ENCODE measurements around the gene MYO5B.
"Not testable (repeated sequence)": the region's sequence is repeated elsewhere in the genome, so short reads cannot be mapped to it uniquely, and the experiment has no call there.

Gene MYO5B

GRCh38 chr18:49921318-49921985 lies 273.5 kb downstream of the MYO5B start:
- DNase-seq (ENCODE audit: low spot score), result no peak

- no peak for DNase-seq (ENCODE audit: low spot score)
Measured at GRCh38 chr18:49920731-49921130, 274.2 kb downstream of the MYO5B start.

- no peak for DNase-seq (ENCODE audit: low spot score)
Measured at GRCh38 chr18:49917742-49918141, 277.2 kb downstream of the MYO5B start.

GRCh38 chr18:49915352-49915751 lies 279.6 kb downstream of the MYO5B start:
- DNase-seq (ENCODE audit: low spot score), result no peak

- no peak for DNase-seq (ENCODE audit: low spot score)
Measured at GRCh38 chr18:49913221-49913620, 281.7 kb downstream of the MYO5B start.

- DNase-seq (ENCODE audit: low spot score), result no peak
Measured at GRCh38 chr18:49911427-49911826, 283.5 kb downstream of the MYO5B start.

GRCh38 chr18:49910986-49911385 lies 284.0 kb downstream of the MYO5B start:
- DNase-seq (ENCODE audit: low spot score), result no peak

GRCh38 chr18:49910019-49910418 lies 284.9 kb downstream of the MYO5B start:
- DNase-seq (ENCODE audit: low spot score), result no peak

GRCh38 chr18:49907346-49907929 lies 287.5 kb downstream of the MYO5B start:
- no peak for DNase-seq (ENCODE audit: low spot score)

- DNase-seq (ENCODE audit: low spot score), result no peak
Measured at GRCh38 chr18:49905771-49906170, 289.2 kb downstream of the MYO5B start.

- no peak for DNase-seq (ENCODE audit: low spot score)
Measured at GRCh38 chr18:49904871-49905555, 289.9 kb downstream of the MYO5B start.

GRCh38 chr18:49901862-49902340 lies 293.0 kb downstream of the MYO5B start:
- DNase-seq (ENCODE audit: low spot score), result no peak

GRCh38 chr18:49899657-49900330 lies 295.2 kb downstream of the MYO5B start:
- DNase-seq (ENCODE audit: low spot score), result peak; percentile 16

- DNase-seq (ENCODE audit: low spot score), result peak; percentile 74
Measured at GRCh38 chr18:49898421-49898820, 296.5 kb downstream of the MYO5B start.

- DNase-seq (ENCODE audit: low spot score), result no peak
Measured at GRCh38 chr18:49894517-49895226, 300.3 kb downstream of the MYO5B start.

- no peak for DNase-seq (ENCODE audit: low spot score)
Measured at GRCh38 chr18:49893036-49893435, 301.9 kb downstream of the MYO5B start.

- no peak for DNase-seq (ENCODE audit: low spot score)
Measured at GRCh38 chr18:49892148-49892924, 302.6 kb downstream of the MYO5B start.

GRCh38 chr18:49890041-49890440 lies 304.9 kb downstream of the MYO5B start:
- no peak for DNase-seq (ENCODE audit: low spot score)

- DNase-seq (ENCODE audit: low spot score), result not testable (repeated sequence)
Measured at GRCh38 chr18:49889552-49889951, 305.4 kb downstream of the MYO5B start.

- no peak for DNase-seq (ENCODE audit: low spot score)
Measured at GRCh38 chr18:49886891-49887764, 307.8 kb downstream of the MYO5B start.
